A673 (cell line): ENCODE data around the gene KIF2A. TPM values are rescaled to one million over a fixed set of nuclear protein-coding genes. Genes with fewer than 3 reads are reported as not detected.

ENCODE experiments used
- BruUV-seq: library from RNA; stranded (reverse); fragments of 400-500 nt; replicated peaks from 2 replicates; lab custom pipeline; 2021; lab: Mats Ljungman, UMichigan
- CTCF ChIA-PET: fragments of 300-600 bp; sonication (Branson Sonifier 250); formaldehyde crosslinking; loops from one replicate; lab custom pipeline; 2022; ENCODE audit warnings: antibody characterized with exemption; lab: Charles Lee
- POLR2A ChIA-PET: fragments of 300-600 bp; sonication (Branson Sonifier 250); formaldehyde crosslinking; loops from one replicate; lab custom pipeline; 2022; ENCODE audit warnings: antibody characterized with exemption; ENCODE audit not compliant: low non-redundant PET; lab: Charles Lee
- DNase-seq: peaks from one replicate; pipeline ENCODE4 v3.0.0-alpha.2; 2015; ENCODE audit warnings: low spot score
- H3K27ac ChIP-seq: fragments of 200-600 bp; sonication (generic); 2 replicates; pipeline ENCODE4 v1.5.1; 2016; ENCODE audit warnings: mixed run types, low read depth, mild to moderate bottlenecking, mixed read lengths, antibody characterized with exemption, low read length; ENCODE audit not compliant: poor library complexity, severe bottlenecking
- H3K27me3 ChIP-seq: fragments of 200-600 bp; sonication (generic); replicated peaks from 2 replicates; pipeline ENCODE4 v1.6.1; 2017; ENCODE audit warnings: mixed run types, low read depth, mild to moderate bottlenecking, mixed read lengths, antibody characterized with exemption, low read length; ENCODE audit not compliant: insufficient read depth, poor library complexity
- H3K36me3 ChIP-seq: fragments of 200-600 bp; sonication (generic); 2 replicates; pipeline ENCODE4 v1.6.1; 2016; ENCODE audit warnings: mixed run types, mild to moderate bottlenecking, mixed read lengths, antibody characterized with exemption, low read length; ENCODE audit not compliant: insufficient read depth, poor library complexity, severe bottlenecking
- H3K4me1 ChIP-seq: fragments of 200-600 bp; sonication (generic); 2 replicates; pipeline ENCODE4 v1.6.1; 2017; ENCODE audit warnings: mixed run types, mild to moderate bottlenecking, mixed read lengths, antibody characterized with exemption, low read length; ENCODE audit not compliant: insufficient read depth, poor library complexity, severe bottlenecking
- H3K4me3 ChIP-seq: fragments of 200-600 bp; sonication (generic); 2 replicates; pipeline ENCODE4 v1.5.1; 2016; ENCODE audit warnings: low read depth, mixed run types, mild to moderate bottlenecking, mixed read lengths, low read length; ENCODE audit not compliant: poor library complexity, severe bottlenecking
- H3K9me3 ChIP-seq: fragments of 200-600 bp; sonication (generic); 2 replicates; pipeline ENCODE4 v1.6.1; 2016; ENCODE audit warnings: mixed run types, low read depth, mild to moderate bottlenecking, mixed read lengths, antibody characterized with exemption, low read length; ENCODE audit not compliant: poor library complexity, severe bottlenecking
- CTCF ChIP-seq: fragments of 300-800, 200-600 bp; sonication (generic); conservative IDR thresholded peaks from 2 replicates; pipeline ENCODE4 v1.5.1; 2017; ENCODE audit warnings: low read depth, mild to moderate bottlenecking, antibody characterized with exemption, low read length, moderate library complexity, mixed read lengths
- EZH2 ChIP-seq: fragments of 200-600 bp; sonication (generic); IDR thresholded peaks from 2 replicates; pipeline ENCODE4 v1.6.1; 2017; ENCODE audit warnings: borderline replicate concordance, low read depth, mild to moderate bottlenecking, mixed read lengths, antibody characterized with exemption, low read length; ENCODE audit not compliant: poor library complexity, severe bottlenecking
- intact Hi-C: fragments of 100-400 bp; cut with micrococcal nuclease; formaldehyde crosslinking; loops from one replicate; pipeline ENCODE4 v1.10.0; 2022; ENCODE audit not compliant: unreplicated experiment
- total RNA-seq: library from RNA; stranded (reverse); gene quantifications from 2 replicates; pipeline ENCODE4 v1.2.3, GENCODE V29; 2021

Gene KIF2A
- total RNA-seq, 1 experiment from 2014 or later: 92.4 TPM

GRCh38 chr5:62308439-62308838 is 2.4 kb downstream of the KIF2A start:
- no peak for DNase-seq
- H3K27me3 ChIP-seq: no peaks in the 10 kb centered on the region
- no peaks in the 10 kb centered on the region for H3K9me3 ChIP-seq
- ChIA-PET POLR2A (no interaction called here), CTCF (no interaction called here)
- no TSS peak for BruUV-seq
- TF ChIP-seq EZH2: no peak
- TF ChIP-seq CTCF: no peak
- no peak overlapping the region for H3K27ac ChIP-seq
- H3K4me1 ChIP-seq: peaks cover 14% of the 10 kb centered on the region
- H3K36me3 ChIP-seq: no peaks in the 10 kb centered on the region
- H3K4me3 ChIP-seq: no peak overlapping the region
- intact Hi-C loops: no loop called here

GRCh38 chr5:62309107-62309506 is 3.1 kb downstream of the KIF2A start:
- TF ChIP-seq CTCF (no peak), EZH2 (no peak)
- DNase-seq: no peak
- intact Hi-C loops: no loop called here
- Histone ChIP-seq H3K9me3 (no peaks in the 10 kb centered on the region), H3K4me3 (no peak overlapping the region), H3K27me3 (no peaks in the 10 kb centered on the region), H3K36me3 (no peaks in the 10 kb centered on the region), H3K4me1 (peaks cover 14% of the 10 kb centered on the region), H3K27ac (no peak overlapping the region)
- POLR2A ChIA-PET: no interaction called here
- CTCF ChIA-PET: no interaction called here
- no TSS peak for BruUV-seq

- Histone ChIP-seq H3K27me3 (no peaks in the 10 kb centered on the region), H3K36me3 (no peaks in the 10 kb centered on the region), H3K27ac (no peak overlapping the region), H3K4me3 (no peak overlapping the region), H3K4me1 (peaks cover 10% of the 10 kb centered on the region), H3K9me3 (no peaks in the 10 kb centered on the region)
- no TSS peak for BruUV-seq
- TF ChIP-seq CTCF (no peak), EZH2 (no peak)
- intact Hi-C loops: no loop called here
- CTCF ChIA-PET: no interaction called here
- no peak for DNase-seq
- POLR2A ChIA-PET: no interaction called here
Measured at GRCh38 chr5:62310426-62311143, 4.6 kb downstream of the KIF2A start.
